ENCODE results near the gene VSNL1. TPM values are rescaled to one million over a fixed set of nuclear protein-coding genes. Genes with fewer than 3 reads are reported as not detected.

VSNL1 gene
- total RNA-seq, 1 experiment from 2014 or later: not detected

GRCh38 chr2:17646838-17647701, 106.6 kb downstream of the VSNL1 start:
- H3K27ac ChIP-seq: no peak overlapping the region
- DNase-seq: no peak
- H3K4me3 ChIP-seq: no peak overlapping the region
- H3K27me3 ChIP-seq: no peaks in the 10 kb centered on the region
- peaks cover 6% of the 10 kb centered on the region for H3K4me1 ChIP-seq
- no peaks in the 10 kb centered on the region for H3K9me3 ChIP-seq (replicated peaks)
- no peaks in the 10 kb centered on the region for H3K36me3 ChIP-seq

GRCh38 chr2:17648581-17648980, 108.1 kb downstream of the VSNL1 start:
- no peak for DNase-seq
- Histone ChIP-seq H3K4me3 (no peak overlapping the region), H3K9me3 (replicated peaks) (no peaks in the 10 kb centered on the region)

GRCh38 chr2:17649026-17649425, 108.5 kb downstream of the VSNL1 start:
- H3K36me3 ChIP-seq: no peaks in the 10 kb centered on the region
- H3K4me1 ChIP-seq: no peaks in the 10 kb centered on the region; the same call in 1 of the 2 replicates
- no peaks in the 10 kb centered on the region for H3K27me3 ChIP-seq
- H3K27ac ChIP-seq: no peak overlapping the region
- no peak overlapping the region for H3K4me3 ChIP-seq
- DNase-seq: no peak
- no peaks in the 10 kb centered on the region for H3K9me3 ChIP-seq (replicated peaks)

More at GRCh38 chr2:17648581-17648980, 108.1 kb downstream of the VSNL1 start:
- Histone ChIP-seq H3K27ac (no peak overlapping the region), H3K4me1 (no peaks in the 10 kb centered on the region; the same call in 1 of the 2 replicates), H3K36me3 (no peaks in the 10 kb centered on the region), H3K27me3 (no peaks in the 10 kb centered on the region)

GRCh38 chr2:17652681-17653394, 112.3 kb downstream of the VSNL1 start:
- H3K4me3 ChIP-seq: no peak overlapping the region
- no peaks in the 10 kb centered on the region for H3K4me1 ChIP-seq
- H3K27me3 ChIP-seq: no peaks in the 10 kb centered on the region
- H3K27ac ChIP-seq: no peak overlapping the region
- H3K9me3 ChIP-seq (replicated peaks): no peaks in the 10 kb centered on the region
- no peaks in the 10 kb centered on the region for H3K36me3 ChIP-seq
- no peak for DNase-seq

GRCh38 chr2:17657759-17658158, 117.3 kb downstream of the VSNL1 start:
- no peaks in the 10 kb centered on the region for H3K4me1 ChIP-seq
- no peak overlapping the region for H3K27ac ChIP-seq
- no peak overlapping the region for H3K4me3 ChIP-seq
- H3K27me3 ChIP-seq: no peaks in the 10 kb centered on the region
- no peaks in the 10 kb centered on the region for H3K9me3 ChIP-seq (replicated peaks)
- peaks cover 4% of the 10 kb centered on the region for H3K36me3 ChIP-seq
- no peak for DNase-seq

- H3K4me3 ChIP-seq: no peak overlapping the region
- no peaks in the 10 kb centered on the region for H3K27me3 ChIP-seq
- H3K36me3 ChIP-seq: peaks cover 10% of the 10 kb centered on the region
- H3K4me1 ChIP-seq: no peaks in the 10 kb centered on the region
- H3K27ac ChIP-seq: no peak overlapping the region
- no peaks in the 10 kb centered on the region for H3K9me3 ChIP-seq (replicated peaks)
- DNase-seq: no peak
These were observed 117.9 kb downstream of the VSNL1 start for GRCh38 chr2:17658251-17658843.

- no peak overlapping the region for H3K27ac ChIP-seq
- no peaks in the 10 kb centered on the region for H3K27me3 ChIP-seq
- DNase-seq: no peak
- H3K4me1 ChIP-seq: no peaks in the 10 kb centered on the region
- H3K4me3 ChIP-seq: no peak overlapping the region
- peaks cover 28% of the 10 kb centered on the region for H3K36me3 ChIP-seq
- H3K9me3 ChIP-seq (replicated peaks): no peaks in the 10 kb centered on the region
These were observed 119.7 kb downstream of the VSNL1 start for GRCh38 chr2:17660219-17660618.

- no peak overlapping the region for H3K4me3 ChIP-seq
- no peaks in the 10 kb centered on the region for H3K27me3 ChIP-seq
- no peaks in the 10 kb centered on the region for H3K9me3 ChIP-seq (replicated peaks)
- H3K27ac ChIP-seq: no peak overlapping the region
- no peaks in the 10 kb centered on the region for H3K4me1 ChIP-seq
- DNase-seq: no peak
- H3K36me3 ChIP-seq: peaks cover 40% of the 10 kb centered on the region
These were observed 121.0 kb downstream of the VSNL1 start for GRCh38 chr2:17661460-17661859.

- H3K27me3 ChIP-seq: no peaks in the 10 kb centered on the region
- H3K9me3 ChIP-seq (replicated peaks): no peaks in the 10 kb centered on the region
- DNase-seq: no peak
- H3K27ac ChIP-seq: no peak overlapping the region
- no peaks in the 10 kb centered on the region for H3K4me1 ChIP-seq
- no peak overlapping the region for H3K4me3 ChIP-seq
- H3K36me3 ChIP-seq: peaks cover 46% of the 10 kb centered on the region
These were observed 122.2 kb downstream of the VSNL1 start for GRCh38 chr2:17662723-17663122.

GRCh38 chr2:17664534-17664933, 124.0 kb downstream of the VSNL1 start:
- Histone ChIP-seq H3K27ac (no peak overlapping the region), H3K4me3 (no peak overlapping the region), H3K36me3 (peaks cover 64% of the 10 kb centered on the region), H3K4me1 (no peaks in the 10 kb centered on the region), H3K9me3 (replicated peaks) (no peaks in the 10 kb centered on the region), H3K27me3 (no peaks in the 10 kb centered on the region)
- DNase-seq: no peak

- H3K9me3 ChIP-seq (replicated peaks): no peaks in the 10 kb centered on the region
- H3K36me3 ChIP-seq: peaks cover 70% of the 10 kb centered on the region
- H3K27me3 ChIP-seq: no peaks in the 10 kb centered on the region
- no peak for DNase-seq
- no peak overlapping the region for H3K4me3 ChIP-seq
- H3K27ac ChIP-seq: no peak overlapping the region
- no peaks in the 10 kb centered on the region for H3K4me1 ChIP-seq
These were observed 127.4 kb downstream of the VSNL1 start for GRCh38 chr2:17667898-17668297.

GRCh38 chr2:17672583-17673317, 132.3 kb downstream of the VSNL1 start:
- Histone ChIP-seq H3K36me3 (peaks cover 64% of the 10 kb centered on the region), H3K27ac (no peak overlapping the region), H3K4me3 (no peak overlapping the region), H3K27me3 (no peaks in the 10 kb centered on the region), H3K9me3 (replicated peaks) (no peaks in the 10 kb centered on the region), H3K4me1 (no peaks in the 10 kb centered on the region)
- no peak for DNase-seq

- H3K4me1 ChIP-seq: no peaks in the 10 kb centered on the region
- H3K27me3 ChIP-seq: no peaks in the 10 kb centered on the region
- H3K27ac ChIP-seq: no peak overlapping the region
- no peak for DNase-seq
- no peak overlapping the region for H3K4me3 ChIP-seq
- no peaks in the 10 kb centered on the region for H3K9me3 ChIP-seq (replicated peaks)
- H3K36me3 ChIP-seq: peaks cover 54% of the 10 kb centered on the region
These were observed 134.3 kb downstream of the VSNL1 start for GRCh38 chr2:17674817-17675216.

- no peak overlapping the region for H3K4me3 ChIP-seq
- H3K36me3 ChIP-seq: peaks cover 68% of the 10 kb centered on the region
- H3K9me3 ChIP-seq (replicated peaks): no peaks in the 10 kb centered on the region
- H3K27me3 ChIP-seq: no peaks in the 10 kb centered on the region
- no peaks in the 10 kb centered on the region for H3K4me1 ChIP-seq
- no peak for DNase-seq
- no peak overlapping the region for H3K27ac ChIP-seq
These were observed 139.6 kb downstream of the VSNL1 start for GRCh38 chr2:17680119-17680518.
